NCI-H345 treated with DMSO at 0.1 percent for 48 hours (cell line): ENCODE results near the gene MCM7.

Experiments
- DNase-seq: peaks from one replicate; lab custom pipeline; 2025; ENCODE audit not compliant: unreplicated experiment; lab: John Stamatoyannopoulos, UW

MCM7 gene

GRCh38 chr7:100124301-100125230, 23.4 kb upstream of the MCM7 start:
- DNase-seq: no peak

GRCh38 chr7:100122568-100122967, 21.4 kb upstream of the MCM7 start:
- DNase-seq: no peak

- DNase-seq: peak; percentile 88
These were observed 20.9 kb upstream of the MCM7 start for GRCh38 chr7:100122067-100122466.

DNA sequence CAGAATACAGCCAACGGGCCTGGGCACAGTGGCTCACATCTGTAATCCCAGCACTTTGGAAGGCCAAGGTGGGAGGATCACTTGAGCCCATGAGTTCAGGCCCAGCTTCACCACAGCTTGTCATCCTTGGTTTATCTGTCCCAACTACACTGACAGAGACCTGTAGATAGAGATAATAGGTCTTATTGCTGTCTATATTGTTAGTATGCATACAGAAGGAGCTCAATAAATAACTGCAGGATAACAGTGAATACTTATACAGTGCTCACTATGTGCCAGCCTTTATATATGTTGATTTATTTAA, 19.5 kb upstream of the MCM7 start:
- DNase-seq: no peak

DNA sequence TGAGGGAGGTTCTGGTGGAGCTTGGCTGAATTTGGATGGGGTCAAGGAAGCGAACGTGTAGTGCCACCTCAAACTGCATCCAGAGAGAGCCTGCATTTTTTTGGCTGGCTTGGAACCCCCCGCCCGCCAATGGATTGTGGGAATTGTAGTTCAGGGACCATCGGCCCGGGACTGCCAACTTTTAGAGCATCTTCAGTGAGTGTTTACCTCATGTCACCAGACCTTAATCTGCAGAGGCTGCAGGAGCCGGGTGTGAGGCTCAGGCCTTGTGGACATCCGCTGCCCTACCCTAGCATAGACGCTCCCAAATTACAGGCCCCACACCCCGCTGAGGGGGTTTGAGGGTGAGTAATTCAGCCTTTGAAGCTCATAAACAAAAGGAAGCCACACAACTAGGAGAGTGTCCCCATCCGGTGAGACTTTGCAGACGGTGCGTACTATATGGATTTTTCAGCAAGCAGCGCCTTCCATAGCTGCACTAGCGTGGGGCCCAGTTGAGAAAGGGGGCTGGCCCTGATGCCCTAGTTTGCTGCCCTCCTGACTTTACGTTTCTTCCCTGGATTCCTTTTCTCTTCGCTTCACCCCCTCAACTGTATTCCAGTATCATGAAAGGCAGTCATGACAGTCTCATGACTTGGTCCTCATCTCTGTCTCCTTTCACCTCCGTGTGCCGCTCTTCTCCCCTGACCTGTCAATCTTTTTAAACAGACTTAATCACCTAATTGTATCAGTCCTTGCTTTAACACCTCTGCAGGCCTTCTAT, 19.0 kb upstream of the MCM7 start:
- peak; percentile 37 for DNase-seq

GRCh38 chr7:100119072-100119969, 18.1 kb upstream of the MCM7 start, which contains the start of the genes CNPY4 and TAF6:
TSS of gene CNPY4 (plus strand) at chr7:100119634. CDS start at chr7:100119745, 111 bp downstream.
TSS of gene TAF6 (minus strand) at chr7:100119358. CDS start at chr7:100114209, 5,149 bp downstream.
- DNase-seq: peak; percentile 80

- DNase-seq: no peak
These were observed 17.3 kb upstream of the MCM7 start for GRCh38 chr7:100118388-100119071.

GRCh38 chr7:100115026-100115425, 13.8 kb upstream of the MCM7 start:
- no peak for DNase-seq

DNA sequence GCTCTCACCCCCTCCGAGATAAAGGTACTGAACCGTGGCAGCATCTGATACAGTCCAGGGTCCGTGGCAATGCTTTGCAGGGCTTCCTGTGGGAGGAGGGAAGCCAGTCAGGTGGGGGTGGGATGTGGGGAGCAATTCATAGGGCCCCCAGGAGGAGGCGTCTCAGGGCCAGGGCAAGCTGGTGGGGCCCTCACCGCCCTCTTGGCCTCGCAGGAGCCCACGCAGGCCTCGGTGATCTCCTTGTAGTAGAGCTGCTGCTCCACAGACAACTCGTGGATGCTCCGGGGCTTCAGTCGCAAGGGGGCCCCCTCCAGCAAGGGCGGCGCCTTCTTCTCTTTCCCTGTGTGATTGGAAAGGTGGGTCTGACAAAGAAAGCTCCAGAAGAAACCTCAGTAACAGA, 10.7 kb upstream of the MCM7 start:
- DNase-seq: no peak

- no peak for DNase-seq
These were observed 10.0 kb upstream of the MCM7 start for GRCh38 chr7:100111156-100111555.

- no peak for DNase-seq
These were observed 8.4 kb upstream of the MCM7 start for GRCh38 chr7:100109521-100110163.

- DNase-seq: no peak
These were observed 6.7 kb upstream of the MCM7 start for GRCh38 chr7:100107890-100108289.

DNA sequence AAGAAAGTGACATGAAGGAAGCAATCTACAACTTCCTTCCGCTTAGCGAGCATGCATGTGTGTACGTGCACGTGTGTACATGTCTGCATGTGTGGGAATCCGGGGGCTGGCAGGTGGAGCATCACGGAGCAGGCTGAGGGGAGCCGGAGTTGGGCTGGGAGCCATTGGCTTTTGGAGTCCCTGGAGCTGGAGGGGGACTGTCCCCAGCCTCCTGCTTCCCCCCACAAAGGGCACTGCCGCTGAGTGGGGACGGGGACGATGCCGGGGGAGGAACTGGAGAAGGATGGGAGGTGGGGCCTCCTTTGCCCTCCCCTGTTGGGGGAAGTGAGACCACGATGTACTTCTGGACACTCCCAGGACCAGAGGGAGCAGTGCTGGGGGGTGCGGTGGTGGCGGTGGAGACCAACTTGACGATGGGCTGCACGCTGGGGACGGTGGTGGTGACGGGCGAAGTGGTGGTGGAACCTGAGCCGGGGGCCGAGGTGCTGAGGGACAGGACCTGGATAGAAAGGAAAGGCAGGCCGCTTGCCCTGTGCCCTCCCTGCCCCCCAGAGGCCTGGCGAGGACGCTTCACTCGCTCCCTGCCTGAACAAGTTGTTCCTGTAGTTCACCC, 6.0 kb upstream of the MCM7 start:
- DNase-seq: no peak

DNA sequence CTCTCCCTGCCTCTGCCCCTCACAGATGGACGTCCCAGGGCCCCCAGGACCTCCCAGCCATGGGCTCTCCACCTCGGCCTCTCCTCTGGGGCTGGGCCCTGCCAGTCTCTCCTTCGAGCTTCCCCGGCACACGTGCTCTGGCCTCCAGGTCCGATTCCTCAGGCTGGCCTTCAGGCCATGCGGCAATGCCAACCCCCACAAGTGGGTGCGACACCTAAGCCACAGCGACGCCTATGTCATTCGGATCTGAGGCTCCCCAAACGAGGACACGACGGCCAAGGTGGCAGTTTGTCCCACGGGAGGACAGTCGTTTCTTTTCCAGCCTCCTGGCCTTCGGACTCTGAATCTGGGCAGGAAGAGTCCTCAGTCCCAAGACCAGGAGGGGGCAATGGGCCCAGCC, 5.4 kb upstream of the MCM7 start:
- no peak for DNase-seq

DNA sequence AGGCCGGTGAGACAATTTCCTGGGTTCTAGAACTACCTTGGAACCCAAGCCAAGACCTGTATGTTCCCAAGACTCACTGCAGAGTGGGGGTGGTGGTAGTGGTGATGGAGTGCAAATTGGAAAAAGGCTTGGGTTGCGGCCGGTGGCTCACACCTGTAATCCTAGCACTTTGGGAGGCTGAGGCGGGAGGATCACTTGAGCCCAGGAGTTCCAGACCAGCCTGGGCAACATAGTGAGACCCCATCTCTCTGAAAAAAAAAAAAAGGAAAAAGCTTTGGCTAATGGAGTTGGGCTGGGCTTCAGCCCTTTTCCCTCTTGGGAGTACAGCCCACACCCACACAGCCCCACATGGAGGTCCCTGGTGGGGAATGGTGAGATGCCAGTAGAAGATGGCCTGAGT, 4.3 kb upstream of the MCM7 start:
- no peak for DNase-seq

GRCh38 chr7:100102950-100103840, 2.0 kb upstream of the MCM7 start:
- DNase-seq: no peak

- peak; percentile 85 for DNase-seq
These were observed 679 bp downstream of the MCM7 start for GRCh38 chr7:100100420-100101015.

DNA sequence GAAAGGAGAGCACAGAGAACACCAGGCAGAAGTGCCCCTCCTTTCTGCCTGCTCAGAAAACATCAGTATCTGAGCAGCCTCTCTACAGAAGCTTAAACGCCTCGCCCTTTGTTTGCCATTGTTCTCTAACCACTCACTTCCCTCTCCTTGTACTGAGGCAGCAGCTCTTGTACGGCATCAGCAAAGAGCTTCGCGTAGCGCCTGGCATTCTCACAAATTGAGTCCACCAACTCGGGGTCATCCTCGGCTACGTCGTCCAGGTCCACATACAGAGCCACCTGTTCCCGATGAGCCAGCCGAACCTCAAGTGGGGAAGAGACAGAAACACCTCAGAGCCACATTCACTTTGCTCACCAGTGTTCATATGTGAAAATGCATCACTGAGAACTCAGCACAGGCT, 1.7 kb downstream of the MCM7 start:
- no peak for DNase-seq
